Kidney glomerular epithelial cell (primary cell): ENCODE measurements around the gene KCNJ8.
"Not testable (repeated sequence)": the region's sequence is repeated elsewhere in the genome, so short reads cannot be mapped to it uniquely, and the experiment has no call there.

Experiments used
- DNase-seq: peaks from one replicate; lab custom pipeline; 2025; lab: John Stamatoyannopoulos, UW

The KCNJ8 gene

DNA sequence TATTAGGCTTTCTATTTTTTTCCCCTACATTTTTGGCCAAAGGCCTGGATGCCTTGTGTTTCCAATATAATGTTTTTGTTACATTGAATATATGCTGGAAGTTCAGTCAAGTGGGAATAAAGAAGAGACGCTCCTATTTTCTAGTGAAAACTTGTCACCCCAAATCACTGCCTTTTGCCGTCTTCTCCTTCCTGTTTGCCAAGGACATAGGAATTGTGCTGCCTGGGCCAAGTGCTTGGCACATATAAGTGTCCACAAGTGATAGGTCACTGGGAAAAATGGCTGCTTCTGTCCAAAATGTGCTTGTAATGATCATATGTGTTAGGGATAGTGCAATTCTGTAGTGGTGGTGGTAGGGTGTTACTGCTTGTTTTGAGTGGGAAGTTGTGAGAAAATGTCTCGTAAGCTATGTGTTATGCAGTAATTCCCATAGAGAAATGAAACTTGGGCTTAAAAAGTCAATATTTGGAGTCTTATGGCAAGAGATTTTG lies 11.6 kb upstream of the KCNJ8 start:
- DNase-seq: no peak

- not testable (repeated sequence) for DNase-seq
Observed at GRCh38 chr12:21782723-21783122, 8.2 kb upstream of the KCNJ8 start.

DNA sequence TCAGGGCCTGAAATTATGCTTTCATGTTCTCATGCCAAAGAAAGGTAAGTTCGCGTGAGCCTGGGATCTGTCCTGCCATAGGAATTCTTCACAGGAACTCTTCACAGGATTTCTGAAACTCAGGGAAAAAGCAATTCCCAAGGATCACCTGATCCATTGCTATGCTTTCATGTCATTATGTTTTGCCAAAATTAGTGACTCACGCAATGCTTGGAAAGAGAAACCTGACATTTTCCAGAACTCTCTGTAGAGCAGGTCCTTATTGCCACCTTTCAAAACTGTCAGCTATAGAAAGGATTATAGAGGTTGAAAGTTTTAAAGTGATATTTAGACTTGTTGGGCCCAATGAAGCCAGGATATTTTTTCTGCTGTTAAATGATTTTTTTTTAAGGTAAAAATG lies 6.3 kb upstream of the KCNJ8 start:
- DNase-seq: no peak

- DNase-seq: no peak
Observed at GRCh38 chr12:21776175-21776574, 1.7 kb upstream of the KCNJ8 start.

DNA sequence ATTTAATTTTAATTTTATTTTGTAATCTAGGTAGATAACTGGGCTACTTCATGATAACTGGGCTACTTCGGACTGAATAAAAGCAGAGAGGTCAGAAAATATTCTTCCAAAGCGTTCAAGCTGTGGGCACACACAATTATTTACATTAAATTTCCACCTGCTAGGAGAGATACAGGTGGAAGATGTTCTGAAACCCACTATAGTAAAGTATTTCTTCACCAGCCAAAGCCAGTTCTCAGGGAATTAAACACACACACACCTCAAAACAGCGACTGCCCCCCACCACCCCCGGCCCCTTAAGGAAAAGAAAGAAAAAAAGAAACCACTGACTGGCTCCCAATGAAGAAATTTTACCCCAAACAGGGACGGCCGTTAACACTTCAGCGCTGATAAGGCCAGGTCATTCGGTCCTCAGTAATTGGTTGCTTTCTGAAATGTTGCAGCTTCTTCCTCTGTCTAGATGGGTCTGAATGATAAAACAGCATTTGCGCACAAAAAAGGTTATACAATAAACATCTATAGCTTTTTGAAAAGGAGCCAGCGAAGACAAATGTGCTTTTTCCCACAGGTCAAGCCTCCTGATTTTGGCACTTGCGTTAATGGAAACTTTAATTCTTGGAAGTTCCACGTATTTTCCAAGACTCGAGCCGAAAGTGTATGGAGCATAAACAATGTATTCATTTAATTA lies 771 bp upstream of the KCNJ8 start:
- DNase-seq: no peak

DNA sequence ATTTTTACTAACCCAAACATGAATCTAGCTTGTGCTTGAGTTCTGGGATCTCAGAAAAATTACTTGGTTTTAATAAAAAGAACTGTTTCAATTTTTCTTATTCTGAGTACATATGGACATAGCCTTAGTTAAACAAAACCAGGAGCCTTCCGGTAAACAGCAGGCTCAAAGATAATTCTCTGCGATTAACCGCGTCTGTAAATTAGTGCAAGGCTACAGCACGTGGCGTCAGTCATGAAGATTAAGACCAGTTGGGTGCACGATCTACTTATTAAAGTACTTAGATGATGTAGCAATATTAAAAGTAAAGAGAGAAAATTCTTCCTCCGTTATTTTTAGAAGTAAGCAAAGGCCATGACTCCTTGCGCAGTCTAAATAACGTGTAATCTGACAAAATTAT lies 700 bp downstream of the KCNJ8 start:
- DNase-seq: no peak

DNA sequence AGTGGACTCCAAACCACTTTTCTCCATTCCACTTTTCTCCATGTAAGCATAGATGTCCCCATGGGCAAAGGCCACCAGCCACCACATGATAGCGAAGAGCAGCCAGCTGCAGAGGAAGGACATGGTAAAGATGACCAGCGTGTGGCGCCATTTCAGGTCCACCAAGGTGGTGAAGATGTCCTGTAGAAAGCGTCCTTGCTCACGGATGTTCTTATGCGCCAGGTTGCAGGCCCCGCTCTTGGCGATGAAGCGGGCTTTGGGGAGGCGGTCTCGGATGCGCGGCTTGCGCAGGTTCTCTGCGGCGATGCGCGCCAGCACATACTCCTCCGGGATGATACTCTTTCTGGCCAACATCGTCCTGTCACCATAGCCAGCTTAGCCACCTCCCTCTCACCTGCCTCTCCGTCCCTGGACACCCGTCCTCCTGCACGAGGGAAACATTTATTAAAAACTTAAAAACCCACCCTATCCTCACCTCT lies 1.2 kb downstream of the KCNJ8 start:
- DNase-seq: no peak

- DNase-seq: peak; percentile 23
Observed at GRCh38 chr12:21771311-21771710, 3.2 kb downstream of the KCNJ8 start.

GRCh38 chr12:21769307-21769706 lies 5.2 kb downstream of the KCNJ8 start:
- no peak for DNase-seq

- DNase-seq: no peak
Observed at GRCh38 chr12:21766403-21766802, 8.1 kb downstream of the KCNJ8 start.

- no peak for DNase-seq
Observed at GRCh38 chr12:21764950-21765349, 9.6 kb downstream of the KCNJ8 start.

- no peak for DNase-seq
Observed at GRCh38 chr12:21764065-21764464, 10.4 kb downstream of the KCNJ8 start.

DNA sequence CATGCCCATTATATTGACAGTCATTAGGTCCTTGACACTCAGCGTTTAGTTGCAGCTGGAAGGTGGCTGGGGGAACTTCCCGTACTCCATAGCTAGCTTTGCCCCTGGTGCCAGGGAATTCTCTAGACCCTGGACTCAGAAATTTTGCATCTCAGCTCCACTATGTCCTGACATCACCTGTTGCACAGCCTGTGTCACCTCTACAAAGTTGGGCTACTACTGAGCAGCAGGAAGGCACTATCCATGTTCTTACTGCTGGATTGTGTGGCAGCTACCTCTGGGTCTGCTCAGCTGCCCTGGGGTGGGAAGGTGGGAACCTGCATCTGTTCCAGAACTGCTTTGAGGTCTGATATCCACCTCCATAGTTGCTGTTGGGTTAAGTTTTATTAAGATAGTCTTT lies 11.0 kb downstream of the KCNJ8 start:
- no peak for DNase-seq

- no peak for DNase-seq
Observed at GRCh38 chr12:21759737-21760136, 14.8 kb downstream of the KCNJ8 start.

DNA sequence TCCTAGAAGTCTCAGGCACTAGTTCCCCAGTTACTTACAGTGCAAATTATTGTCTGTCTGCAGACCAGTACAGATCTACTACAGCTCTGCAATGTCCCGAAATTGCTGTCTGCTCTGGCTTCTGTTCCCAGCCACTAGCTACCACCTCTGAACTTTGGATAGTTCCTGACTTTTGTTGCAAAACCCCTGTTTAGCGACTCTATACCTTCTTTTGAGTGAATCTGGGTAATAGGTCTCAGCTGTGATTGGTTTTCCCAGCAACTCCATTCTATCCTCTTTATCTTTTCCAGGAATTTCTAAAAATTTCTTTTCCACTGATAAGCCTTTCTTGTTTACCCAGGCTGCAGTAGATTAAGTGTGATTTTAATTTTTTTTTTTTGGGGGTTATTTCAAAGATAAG lies 16.8 kb downstream of the KCNJ8 start:
- no peak for DNase-seq

DNA sequence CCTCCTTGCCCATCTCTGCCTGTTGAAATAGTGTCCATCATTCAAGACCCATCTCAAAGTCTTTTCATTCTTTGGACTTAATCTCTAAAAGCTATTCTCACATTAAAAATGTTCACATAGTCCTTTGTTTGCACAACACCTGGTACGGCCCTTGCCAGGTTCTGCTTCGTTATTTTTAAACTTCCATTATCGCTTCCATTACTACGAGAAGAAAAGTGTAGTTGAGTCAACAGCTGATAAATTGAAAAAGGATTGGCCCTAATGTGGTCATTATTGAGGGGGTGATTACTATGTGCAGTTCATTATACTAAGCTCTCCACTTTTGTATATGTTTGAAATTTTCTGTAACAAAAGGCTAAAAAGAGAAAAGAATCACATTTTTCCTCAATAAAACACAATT lies 17.8 kb downstream of the KCNJ8 start:
- no peak for DNase-seq

GRCh38 chr12:21751517-21751916 lies 23.0 kb downstream of the KCNJ8 start:
- DNase-seq: no peak

GRCh38 chr12:21745258-21745657 lies 29.2 kb downstream of the KCNJ8 start:
- DNase-seq: no peak

DNA sequence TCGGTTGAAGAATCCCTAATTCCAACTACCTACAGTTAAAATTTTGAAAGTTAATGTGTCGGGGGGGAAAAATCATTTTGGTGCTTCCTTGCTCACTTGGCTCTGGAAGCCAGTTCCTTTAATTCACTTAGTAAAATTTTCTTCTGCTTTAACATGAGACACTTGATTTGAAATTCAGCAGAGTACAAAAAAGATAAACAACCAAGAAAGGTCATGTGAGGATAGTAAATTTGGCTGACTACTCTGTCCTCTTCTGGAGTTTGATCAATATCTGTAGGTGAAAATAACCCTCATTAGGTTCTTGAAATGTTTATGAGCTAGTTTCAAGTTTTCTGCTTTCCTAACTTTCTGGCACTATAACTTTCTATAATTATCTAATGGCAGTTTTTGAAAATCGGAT lies 43.4 kb downstream of the KCNJ8 start:
- DNase-seq: no peak

DNA sequence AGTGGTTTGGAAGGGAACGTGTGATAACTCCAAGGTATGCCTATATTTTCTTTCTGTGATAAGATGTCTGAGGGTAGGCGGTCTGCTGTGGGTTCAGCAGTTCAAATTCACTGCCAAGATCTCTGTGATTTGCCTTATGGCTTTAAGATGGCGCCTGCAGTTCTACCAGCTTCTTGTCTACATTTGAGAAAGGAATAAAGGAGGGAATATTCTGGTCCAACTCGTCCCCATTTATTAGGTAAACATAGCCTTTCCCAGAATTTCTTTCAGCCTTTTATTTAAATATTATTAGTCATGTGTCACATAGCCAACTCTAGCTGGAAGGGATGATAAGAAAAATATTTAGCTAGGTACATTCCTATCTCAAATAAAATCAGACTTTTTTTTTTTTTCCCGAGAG lies 48.8 kb downstream of the KCNJ8 start:
- no peak for DNase-seq

DNA sequence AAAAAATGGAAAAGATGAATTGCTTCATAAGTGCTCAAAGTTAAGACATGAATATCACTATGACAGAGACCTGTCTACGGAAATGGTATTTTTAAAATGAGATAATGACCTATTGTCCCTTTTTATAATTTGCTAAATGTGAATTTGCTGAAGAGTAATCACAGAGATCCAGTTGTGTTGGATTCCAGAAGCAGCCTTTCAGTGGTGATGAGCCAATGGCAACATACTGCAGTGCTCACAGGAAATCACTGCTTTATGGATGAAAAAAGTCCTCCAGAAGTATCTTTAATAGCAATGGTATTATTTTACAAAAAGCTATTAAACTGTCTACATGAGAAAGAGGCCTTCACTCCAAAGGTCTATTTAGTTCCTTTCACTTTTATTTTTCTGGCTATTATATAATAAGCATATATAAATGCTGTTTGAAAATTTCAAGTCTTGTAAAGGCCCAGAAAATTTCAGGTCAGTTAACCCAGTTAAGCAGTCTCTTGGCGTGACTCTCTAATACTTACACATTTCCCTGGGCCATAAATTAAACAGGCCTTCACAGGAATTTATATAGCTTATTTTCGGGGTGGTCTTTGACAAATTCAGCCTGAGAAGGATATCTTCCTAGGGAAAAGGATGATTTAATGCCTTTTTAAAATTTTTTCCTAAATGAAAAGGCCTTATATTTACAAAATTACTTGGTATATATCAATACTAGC lies 55.4 kb downstream of the KCNJ8 start:
- no peak for DNase-seq

DNA sequence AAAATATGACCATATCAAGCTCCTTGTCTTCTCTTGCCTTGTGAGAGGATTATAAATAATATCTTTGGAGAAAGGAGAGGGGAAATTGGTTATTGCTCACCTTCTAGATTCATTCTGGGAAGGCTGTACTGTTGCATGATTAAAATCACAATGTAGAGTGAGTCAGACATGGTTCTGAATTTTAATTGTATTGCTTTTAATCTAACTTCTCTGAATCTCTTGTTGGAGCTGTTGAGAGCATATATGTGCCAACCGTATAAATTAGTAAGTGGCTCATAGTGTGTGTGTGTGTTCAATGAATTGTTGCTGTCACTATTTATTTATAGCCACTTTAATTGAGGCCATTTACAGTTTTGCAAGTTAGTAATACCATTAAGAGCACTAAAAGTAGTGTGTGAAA lies 56.1 kb downstream of the KCNJ8 start:
- no peak for DNase-seq

DNA sequence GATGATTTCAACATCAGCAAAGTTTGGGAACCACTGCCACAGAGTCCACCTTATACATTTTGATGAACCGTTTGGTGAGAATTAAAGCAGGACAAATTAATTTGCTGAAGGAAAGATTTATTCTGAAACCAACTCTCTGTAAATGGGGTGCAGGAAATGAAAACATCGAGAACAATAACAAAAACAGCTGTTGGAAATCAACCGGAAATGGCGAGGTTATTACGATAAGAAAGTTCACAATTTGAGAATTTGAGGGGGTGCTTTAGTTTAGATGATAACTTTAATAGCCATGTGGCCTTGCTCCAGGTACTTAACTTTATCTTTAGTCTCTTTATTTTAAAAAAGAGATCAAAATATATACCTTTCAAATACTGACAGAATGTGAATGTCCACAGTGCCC lies 56.7 kb downstream of the KCNJ8 start:
- no peak for DNase-seq

- DNase-seq: no peak
Observed at GRCh38 chr12:21715386-21715785, 59.1 kb downstream of the KCNJ8 start.
